Measurements from ENCODE around the gene IPO8. TPM values are rescaled to one million over a fixed set of nuclear protein-coding genes. Genes with fewer than 3 reads are reported as not detected.

Gene IPO8
- total and polyA plus RNA-seq, 2 of the 4 experiments (the other 2 are of a cell fraction) = 11.1 to 31.5 TPM

- no peak overlapping the region for H3K9ac ChIP-seq (ENCODE audit: low read depth, low read length)
- peak overlapping the region; percentile 4; the same call in 1 of the 2 replicates for H3K4me2 ChIP-seq (ENCODE audit: low read depth, low read length)
- H3K4me1 ChIP-seq (ENCODE audit: control insufficient read depth, insufficient read depth, low read length) = peaks cover 1% of the 10 kb centered on the region
- H3K14ac ChIP-seq (replicated peaks; ENCODE audit: low read depth, low read length) = no peak overlapping the region
- H3K36me3 ChIP-seq (ENCODE audit: control insufficient read depth, insufficient read depth, low read length) = peaks cover 14% of the 10 kb centered on the region
- H2BK120ac ChIP-seq (ENCODE audit: low read depth, low read length) = 0 out of 2 replicates have a peak overlapping the region, but pooled peaks have one; percentile 13
- in situ Hi-C loops (cut with MboI; ENCODE audit: low sequenced_read_pairs) = no loop called here
- dilution Hi-C loops (cut with HindIII; ENCODE audit: low sequenced_read_pairs, unreplicated experiment) = no loop called here
- BruUV-seq (replicated peaks) = no TSS peak
- no peak overlapping the region for H3K23ac ChIP-seq (ENCODE audit: low read depth, low read length)
- H4K5ac ChIP-seq (ENCODE audit: low read depth, low read length) = no peak overlapping the region
- H2BK20ac ChIP-seq (ENCODE audit: low read depth, low read length) = no peak overlapping the region
- no peak overlapping the region for H2AK5ac ChIP-seq (ENCODE audit: low read depth, low read length)
- H2BK15ac ChIP-seq (ENCODE audit: low read depth, low read length) = no peak overlapping the region
- no peak overlapping the region for H3K4ac ChIP-seq (ENCODE audit: low read depth, low read length)
- no peak overlapping the region for H3K27ac ChIP-seq (ENCODE audit: insufficient read depth, low read length)
- no peak overlapping the region for H3K56ac ChIP-seq (ENCODE audit: extremely low read depth, insufficient read depth, low read length)
- no peak overlapping the region for H3K4me3 ChIP-seq (ENCODE audit: insufficient read depth, low read depth, low read length)
- no CpG with 5 or more reads among the region's 1 CpG for whole genome bisulfite sequencing, 2 experiments (ENCODE audit: extremely low coverage in 2 of 2, insufficient read length in 1 of 2)
- TF ChIP-seq MAZ (IDR thresholded peaks at IDR 0.05; ENCODE audit: borderline replicate concordance, low read depth, low read length) (no peak), RCOR1 (IDR thresholded peaks at IDR 0.05; ENCODE audit: insufficient replicate concordance, low read length) (no peak), MAFK (IDR thresholded peaks at IDR 0.05; ENCODE audit: low read depth, low read length) (peak; percentile 18; the same call in 1 of the 2 replicates), CTCF (conservative IDR thresholded peaks at IDR 0.05; ENCODE audit: low read depth, low read length) (no peak), ELK1 (IDR thresholded peaks at IDR 0.05; ENCODE audit: borderline replicate concordance, low read depth, low read length) (no peak), CHD1 (IDR thresholded peaks at IDR 0.05; ENCODE audit: low read depth, low read length) (no peak), SMC3 (IDR thresholded peaks at IDR 0.05; ENCODE audit: low read depth, low read length) (no peak), CEBPB (IDR thresholded peaks at IDR 0.05; ENCODE audit: low read depth, low read length) (peak; percentile 47; the same call in 1 of the 2 replicates), POLR2A (IDR thresholded peaks at IDR 0.05; ENCODE audit: low read depth, low read length) (no peak), MXI1 (IDR thresholded peaks at IDR 0.05; ENCODE audit: borderline replicate concordance, low read depth, low read length) (no peak), RFX5 (IDR thresholded peaks at IDR 0.05; ENCODE audit: low read depth, low read length) (no peak), FOS (IDR thresholded peaks at IDR 0.05; ENCODE audit: low read depth, low read length) (peak; percentile 96), NFE2L2 (IDR thresholded peaks at IDR 0.05; ENCODE audit: low read depth, low read length) (no peak), BHLHE40 (IDR thresholded peaks at IDR 0.05; ENCODE audit: low read depth, low read length) (no peak; the same call in 1 of the 2 replicates)
- H2BK5ac ChIP-seq (ENCODE audit: low read depth, low read length, poor library complexity, severe bottlenecking) = peak overlapping the region; percentile 55
- H3K9me1 ChIP-seq (ENCODE audit: insufficient read depth, low read length) = no peaks in the 10 kb centered on the region; the same call in 1 of the 2 replicates
- H3K9me3 ChIP-seq (ENCODE audit: control insufficient read depth, insufficient read depth, low read length) = no peaks in the 10 kb centered on the region
- POLR2A ChIA-PET (ENCODE audit: unreplicated experiment) = no interaction called here
- DNase-seq = peak; percentile 84
- no peak overlapping the region for H4K91ac ChIP-seq (ENCODE audit: insufficient read depth, low read depth, low read length)
- H3K18ac ChIP-seq (ENCODE audit: low read depth, low read length) = no peak overlapping the region
- ATAC-seq (ENCODE audit: low read depth) = peak; percentile 97
- no peaks in the 10 kb centered on the region for H4K20me1 ChIP-seq (ENCODE audit: insufficient read depth, low read length)
- intact Hi-C loops (cut with micrococcal nuclease) = loop anchor here (2.0 kb wide), 1 partner anchor 71 kb away; no protein-coding TSS in a partner anchor
- H4K8ac ChIP-seq (ENCODE audit: low read depth in 2 of 2, low read length in 2 of 2) = no peak overlapping the region; a peak in 1 of 4 replicates
- H2AK9ac ChIP-seq (replicated peaks; ENCODE audit: low read depth, low read length, poor library complexity) = no peak overlapping the region
- CTCF ChIA-PET = interaction anchor here (1.5 kb wide), 1 partner anchor 28 kb away, joined by 4 read pairs; no protein-coding TSS in a partner anchor
- H3K79me1 ChIP-seq (ENCODE audit: low read depth in 1 of 2, low read length in 2 of 2) = peaks cover 17 to 20% of the 10 kb centered on the region in 2 experiments; a peak in 3 of 4 replicates
- no peaks in the 10 kb centered on the region for H3K27me3 ChIP-seq (ENCODE audit: control insufficient read depth, insufficient read depth, low read length)
- no peak overlapping the region for H2AFZ ChIP-seq (replicated peaks; ENCODE audit: low read length, poor library complexity)
Observed at GRCh38 chr12:30725739-30726138, 30.1 kb upstream of the IPO8 start.

All from IMR-90 (cell line).